Body of pancreas (tissue), 4 donors: ENCODE data around the gene GAREM1. TPM values are rescaled to one million over a fixed set of nuclear protein-coding genes. Genes with fewer than 3 reads are reported as not detected.

Experiments
- ATAC-seq: fragments of 150-250 bp; one replicate; pipeline ENCODE4 v1.9.1; 2016
- DNase-seq, 4 donors: peaks; one replicate each; pipeline ENCODE4 v3.0.0-alpha.2; 2019
- H3K27ac ChIP-seq, 4 donors: fragments of 200-600 bp; sonication (generic); 1 replicate in 3 of 4; 2 replicates in 1 of 4; pipeline versions ENCODE4 v1.5.1 to v1.6.1; 2016 to 2019; ENCODE audit warnings: mild to moderate bottlenecking in 1 of 4, mixed read lengths in 1 of 4, moderate library complexity in 1 of 4
- H3K27me3 ChIP-seq, 2 donors: fragments of 200-600 bp; sonication (generic); one replicate each; pipeline ENCODE4 v1.6.0; 2016; ENCODE audit warnings: mild to moderate bottlenecking in 1 of 2
- H3K36me3 ChIP-seq, 2 donors: fragments of 200-600 bp; sonication (generic); replicated peaks in 1 of 2; 2 replicates each; pipeline ENCODE4 v1.5.1; 2016; ENCODE audit warnings: low read depth in 2 of 2; ENCODE audit not compliant: insufficient read depth in 1 of 2
- H3K4me1 ChIP-seq: fragments of 200-600 bp; sonication (generic); one replicate; pipeline ENCODE4 v1.6.0; 2016
- H3K4me3 ChIP-seq, 2 donors: fragments of 200-600 bp; sonication (generic); 1 replicate in 1 of 2; 2 replicates in 1 of 2; pipeline ENCODE4 v1.5.1; 2016 to 2019
- H3K9me3 ChIP-seq, 3 donors: fragments of 200-600 bp; sonication (generic); 1 replicate in 2 of 3; 2 replicates in 1 of 3; pipeline ENCODE4 v1.5.1; 2016
- POLR2A ChIP-seq, 3 donors: fragments of 450-650 bp; IDR thresholded peaks; one replicate each; pipeline ENCODE4 v1.6.1; 2016; ENCODE audit warnings: antibody characterized with exemption in 3 of 3, mild to moderate bottlenecking in 2 of 3
- WGBS, 2 donors: methylation state at CpG; one replicate each; pipeline ENCODE4 v1.1.5; 2017; 5-methylcytosine and 5-hydroxymethylcytosine counted together
- intact Hi-C: fragments of 100-400 bp; cut with DNase I; formaldehyde crosslinking; loops from one replicate; pipeline ENCODE4 v1.15.1; 2023
- total RNA-seq, 2 donors: library from RNA; depleted of rRNA; stranded (reverse); fragments of >200 nt; gene quantifications; one replicate each; pipeline ENCODE4 v1.1.0, GENCODE V29; 2016
- TF ChIP-seq, protein P1 (sequence below), 7 experiments: fragments of 450-650 bp in 4 of 7; fragments of 200-600 bp in 3 of 7; sonication (generic) in 3 of 7; IDR thresholded peaks; one replicate each; pipeline ENCODE4 v1.5.1; 2016 to 2019; ENCODE audit warnings: antibody characterized with exemption in 7 of 7

GAREM1 gene
- total RNA-seq, 2 donors from 2014 or later, result 16.1 to 16.8 TPM

DNA sequence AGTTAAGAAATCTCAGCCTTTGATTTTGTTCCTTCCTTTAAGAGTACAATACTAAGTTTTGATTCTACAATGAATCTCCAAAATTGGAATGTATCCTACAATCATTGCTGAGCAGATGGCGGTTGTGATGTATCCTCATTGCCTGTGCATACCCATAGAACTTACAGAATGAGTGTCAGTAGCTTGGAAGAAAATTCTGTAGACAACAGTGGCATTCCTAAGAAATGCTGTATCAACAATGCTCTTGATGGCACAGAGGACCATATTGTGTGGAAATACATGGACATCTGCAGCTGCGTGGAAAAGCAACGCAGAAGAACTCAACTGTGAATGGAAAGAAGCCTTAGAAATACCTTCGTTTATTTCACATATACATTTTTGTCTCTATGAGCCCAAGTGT is 30.2 kb downstream of the GAREM1 start:
- TF ChIP-seq, protein P1, sequence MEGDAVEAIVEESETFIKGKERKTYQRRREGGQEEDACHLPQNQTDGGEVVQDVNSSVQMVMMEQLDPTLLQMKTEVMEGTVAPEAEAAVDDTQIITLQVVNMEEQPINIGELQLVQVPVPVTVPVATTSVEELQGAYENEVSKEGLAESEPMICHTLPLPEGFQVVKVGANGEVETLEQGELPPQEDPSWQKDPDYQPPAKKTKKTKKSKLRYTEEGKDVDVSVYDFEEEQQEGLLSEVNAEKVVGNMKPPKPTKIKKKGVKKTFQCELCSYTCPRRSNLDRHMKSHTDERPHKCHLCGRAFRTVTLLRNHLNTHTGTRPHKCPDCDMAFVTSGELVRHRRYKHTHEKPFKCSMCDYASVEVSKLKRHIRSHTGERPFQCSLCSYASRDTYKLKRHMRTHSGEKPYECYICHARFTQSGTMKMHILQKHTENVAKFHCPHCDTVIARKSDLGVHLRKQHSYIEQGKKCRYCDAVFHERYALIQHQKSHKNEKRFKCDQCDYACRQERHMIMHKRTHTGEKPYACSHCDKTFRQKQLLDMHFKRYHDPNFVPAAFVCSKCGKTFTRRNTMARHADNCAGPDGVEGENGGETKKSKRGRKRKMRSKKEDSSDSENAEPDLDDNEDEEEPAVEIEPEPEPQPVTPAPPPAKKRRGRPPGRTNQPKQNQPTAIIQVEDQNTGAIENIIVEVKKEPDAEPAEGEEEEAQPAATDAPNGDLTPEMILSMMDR (IDR thresholded peaks at IDR 0.05), result no peak
- TF ChIP-seq POLR2A (IDR thresholded peaks at IDR 0.05), result no peak
- no peak overlapping the region for H3K4me3 ChIP-seq
- no peaks in the 10 kb centered on the region for H3K9me3 ChIP-seq
- no peaks in the 10 kb centered on the region for H3K27me3 ChIP-seq
- intact Hi-C loops, result no loop called here
- no peaks in the 10 kb centered on the region for H3K36me3 ChIP-seq
- H3K27ac ChIP-seq, result no peak overlapping the region
- no peak for DNase-seq
- no peak for ATAC-seq
- 87 to 91% methylated on average over 4 of the region's 4 CpGs for WGBS, 2 donors
- H3K4me1 ChIP-seq, result peaks cover 59% of the 10 kb centered on the region

DNA sequence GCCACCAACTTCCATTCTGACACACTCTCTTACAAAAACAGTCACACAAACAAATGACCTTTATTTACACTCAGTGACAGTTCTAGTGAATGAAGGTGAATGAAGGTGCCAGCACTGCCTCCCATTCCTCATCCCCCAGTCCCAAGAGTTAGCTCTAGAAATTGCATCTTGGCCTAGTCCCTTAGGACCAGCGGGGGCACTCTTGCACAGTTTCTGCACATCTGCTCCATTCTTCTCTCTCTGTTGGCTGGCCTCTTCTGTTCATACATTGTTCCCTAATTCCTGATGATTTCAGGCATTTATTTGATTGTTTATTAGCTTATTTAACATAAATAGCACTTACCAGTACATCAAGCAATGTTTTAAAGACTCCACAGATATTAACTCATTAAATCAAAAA is 30.9 kb downstream of the GAREM1 start:
- ATAC-seq (no peak), DNase-seq (peak in 1 of 4 donors; percentile 20)
- intact Hi-C loops, result no loop called here
- WGBS, 2 donors, result 92 to 100% methylated on average over 1 of the region's 1 CpG
- no peak for TF ChIP-seq POLR2A (IDR thresholded peaks at IDR 0.05)
- TF ChIP-seq, protein P1 (IDR thresholded peaks at IDR 0.05), result peak in 2 of 7 experiments; percentile 15 to 26
- no peaks in the 10 kb centered on the region for H3K9me3 ChIP-seq
- no peaks in the 10 kb centered on the region for H3K36me3 ChIP-seq
- H3K4me1 ChIP-seq, result peaks cover 66% of the 10 kb centered on the region
- H3K27me3 ChIP-seq, result no peaks in the 10 kb centered on the region
- no peak overlapping the region for H3K27ac ChIP-seq
- no peak overlapping the region for H3K4me3 ChIP-seq

DNA sequence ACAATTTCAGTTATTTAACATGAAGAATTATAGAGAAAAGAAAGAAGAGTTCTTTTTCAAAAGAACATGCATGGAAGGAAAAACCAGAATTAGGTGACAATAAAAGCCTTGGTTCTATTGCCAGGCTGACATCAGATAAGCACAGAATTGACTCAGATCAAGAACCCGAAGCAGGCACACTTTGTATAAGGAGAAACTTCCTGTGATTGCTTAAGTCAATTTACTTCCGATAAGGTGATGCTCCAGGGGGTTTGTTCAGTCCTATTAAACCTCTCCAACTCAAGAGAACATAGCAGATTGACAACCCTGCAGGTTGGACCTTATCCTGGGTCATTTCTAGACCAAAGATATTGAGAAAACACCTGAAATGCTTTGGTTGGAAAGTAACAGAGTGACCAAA is 31.4 kb downstream of the GAREM1 start:
- H3K4me1 ChIP-seq, result peaks cover 67% of the 10 kb centered on the region
- no peak for DNase-seq

DNA sequence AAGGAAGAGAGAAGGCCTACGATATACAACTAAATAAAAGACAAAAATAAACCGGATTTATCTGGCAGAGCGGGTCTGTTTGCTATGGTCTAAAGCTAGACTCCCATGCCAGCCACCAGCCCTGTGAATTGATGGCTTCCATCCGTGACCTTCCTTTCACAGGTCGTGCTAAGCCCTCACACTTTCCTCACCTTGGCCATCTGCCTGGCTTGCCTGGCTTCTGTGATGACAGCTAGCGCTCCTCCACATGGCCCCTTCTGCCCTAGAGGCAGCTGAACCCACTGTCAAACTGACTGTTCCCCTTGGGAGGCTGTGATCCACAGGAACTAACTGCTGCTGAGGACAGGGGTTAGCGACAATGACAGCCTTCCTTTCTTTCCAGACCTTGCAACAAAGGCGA is 32.5 kb downstream of the GAREM1 start:
- TF ChIP-seq, protein P1 (IDR thresholded peaks at IDR 0.05), result no peak
- no peak for TF ChIP-seq POLR2A (IDR thresholded peaks at IDR 0.05)
- intact Hi-C loops, result no loop called here
- H3K4me3 ChIP-seq, result no peak overlapping the region
- 75 to 77% methylated on average over 8 of the region's 8 CpGs for WGBS, 2 donors
- no peak for ATAC-seq
- no peak overlapping the region for H3K27ac ChIP-seq
- no peaks in the 10 kb centered on the region for H3K27me3 ChIP-seq
- DNase-seq, result peak in 1 of 4 donors; percentile 9
- no peaks in the 10 kb centered on the region for H3K9me3 ChIP-seq
- H3K4me1 ChIP-seq, result peaks cover 61% of the 10 kb centered on the region
- no peaks in the 10 kb centered on the region for H3K36me3 ChIP-seq

More for the DNA sequence above, 31.4 kb downstream of the GAREM1 start:
- intact Hi-C loops, result no loop called here
- no peak for TF ChIP-seq POLR2A (IDR thresholded peaks at IDR 0.05)
- TF ChIP-seq, protein P1 (IDR thresholded peaks at IDR 0.05), result no peak
- WGBS, 2 donors, result 30 to 43% methylated on average over 2 of the region's 2 CpGs
- no peaks in the 10 kb centered on the region for H3K36me3 ChIP-seq
- H3K27ac ChIP-seq, result no peak overlapping the region
- ATAC-seq, result no peak
- H3K27me3 ChIP-seq, result no peaks in the 10 kb centered on the region
- no peak overlapping the region for H3K4me3 ChIP-seq
- H3K9me3 ChIP-seq, result no peaks in the 10 kb centered on the region

DNA sequence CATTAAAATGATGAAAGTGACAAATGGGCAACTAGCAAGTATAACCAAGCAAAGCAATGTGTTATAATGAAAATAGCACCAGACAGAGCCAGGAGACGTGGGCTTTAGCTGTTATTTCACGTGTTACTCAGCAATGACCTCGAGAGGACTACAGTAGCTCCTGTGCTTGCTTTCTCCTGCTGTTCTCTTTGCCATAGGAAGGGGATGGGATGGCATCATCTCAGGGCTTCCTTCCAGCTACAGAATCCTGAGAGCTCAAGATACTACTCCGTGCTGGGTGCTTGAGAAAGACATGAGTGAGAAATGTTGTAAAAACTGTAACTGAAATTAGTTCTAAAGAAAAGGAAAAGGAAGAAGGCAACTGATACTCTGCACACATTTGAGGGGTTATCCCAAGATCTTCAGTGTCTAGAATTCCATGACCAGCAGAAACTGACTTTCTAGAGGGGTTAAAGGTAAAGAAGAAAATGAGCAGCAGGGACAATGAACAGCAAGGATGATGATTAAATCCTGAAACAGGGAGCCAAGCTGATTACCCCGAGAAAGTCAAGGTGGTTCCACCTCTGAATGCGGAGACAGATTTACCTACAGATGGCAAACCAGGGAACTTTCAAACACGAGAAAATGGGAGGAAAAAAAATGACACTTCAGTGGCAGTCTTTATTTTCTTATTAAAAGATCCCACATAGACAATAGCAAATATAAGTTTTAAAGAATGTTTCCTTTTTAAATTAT is 33.4 kb downstream of the GAREM1 start:
- ATAC-seq (peak; percentile 33), DNase-seq (no peak)
- Histone ChIP-seq H3K27ac (no peak overlapping the region), H3K4me1 (peaks cover 55% of the 10 kb centered on the region), H3K27me3 (no peaks in the 10 kb centered on the region), H3K36me3 (no peaks in the 10 kb centered on the region), H3K9me3 (no peaks in the 10 kb centered on the region), H3K4me3 (no peak overlapping the region)
- no peak for TF ChIP-seq POLR2A (IDR thresholded peaks at IDR 0.05)
- TF ChIP-seq, protein P1 (IDR thresholded peaks at IDR 0.05), result no peak
- WGBS, 2 donors, result 50 to 52% methylated on average over 7 of the region's 7 CpGs
- intact Hi-C loops, result no loop called here
